Fibroblast of skin of right quadriceps (primary cell): ENCODE measurements around the gene RASGRP1.
A peak's percentile ranks its signal among the peaks of the same experiment; 100 is the strongest.

Source experiments
- DNase-seq: peaks from one replicate; pipeline ENCODE4 v3.0.0-alpha.2; 2013

The RASGRP1 gene

GRCh38 chr15:38565287-38565670 lies 665 bp upstream of the RASGRP1 start:
- no peak for DNase-seq

GRCh38 chr15:38563723-38564519 lies 693 bp downstream of the RASGRP1 start:
- DNase-seq, result peak; percentile 30

GRCh38 chr15:38562278-38562677 lies 2.3 kb downstream of the RASGRP1 start:
- no peak for DNase-seq

- DNase-seq, result no peak
Measured at GRCh38 chr15:38560456-38560926, 4.1 kb downstream of the RASGRP1 start.

GRCh38 chr15:38559636-38560307 lies 4.8 kb downstream of the RASGRP1 start:
- peak; percentile 28 for DNase-seq

GRCh38 chr15:38559131-38559530 lies 5.5 kb downstream of the RASGRP1 start:
- DNase-seq, result no peak

- DNase-seq, result peak; percentile 92
Measured at GRCh38 chr15:38558372-38559059, 6.1 kb downstream of the RASGRP1 start.

GRCh38 chr15:38557921-38558320 lies 6.7 kb downstream of the RASGRP1 start:
- no peak for DNase-seq

- peak; percentile 95 for DNase-seq
Measured at GRCh38 chr15:38555686-38556334, 8.8 kb downstream of the RASGRP1 start.

GRCh38 chr15:38554354-38554753 lies 10.3 kb downstream of the RASGRP1 start:
- peak; percentile 23 for DNase-seq

GRCh38 chr15:38553071-38553470 lies 11.5 kb downstream of the RASGRP1 start:
- no peak for DNase-seq

- no peak for DNase-seq
Measured at GRCh38 chr15:38551720-38552648, 12.6 kb downstream of the RASGRP1 start.

- DNase-seq, result peak; percentile 91
Measured at GRCh38 chr15:38549222-38549621, 15.4 kb downstream of the RASGRP1 start.

- DNase-seq, result peak; percentile 95
Measured at GRCh38 chr15:38547255-38547997, 17.2 kb downstream of the RASGRP1 start.

GRCh38 chr15:38545179-38545578 lies 19.4 kb downstream of the RASGRP1 start:
- no peak for DNase-seq

GRCh38 chr15:38541026-38541425 lies 23.6 kb downstream of the RASGRP1 start:
- DNase-seq, result no peak

GRCh38 chr15:38540510-38540909 lies 24.1 kb downstream of the RASGRP1 start:
- peak; percentile 20 for DNase-seq

GRCh38 chr15:38539008-38539343 lies 25.6 kb downstream of the RASGRP1 start:
- DNase-seq, result no peak

- no peak for DNase-seq
Measured at GRCh38 chr15:38538328-38539007, 26.1 kb downstream of the RASGRP1 start.

GRCh38 chr15:38536201-38536676 lies 28.4 kb downstream of the RASGRP1 start:
- DNase-seq, result peak; percentile 98
